Measurements from ENCODE around the gene B3GNT7.

The B3GNT7 gene

GRCh38 chr2:231433990-231434389 is 38.5 kb downstream of the B3GNT7 start:
- TF ChIP-seq NFIC (IDR thresholded peaks at IDR 0.05) (no peak), USF1 (IDR thresholded peaks at IDR 0.05) (no peak), TCF12 (IDR thresholded peaks at IDR 0.05; ENCODE audit: low read depth) (no peak), TEAD4 (IDR thresholded peaks at IDR 0.05) (no peak), YY1 (IDR thresholded peaks at IDR 0.05; ENCODE audit: low read depth) (no peak), EGR1 (IDR thresholded peaks at IDR 0.05) (no peak), TAF1 (IDR thresholded peaks at IDR 0.05; ENCODE audit: low read depth) (no peak), REST (IDR thresholded peaks at IDR 0.05; ENCODE audit: low read depth) (no peak), MAX (IDR thresholded peaks at IDR 0.05) (no peak), CREB1 (IDR thresholded peaks at IDR 0.05; ENCODE audit: low read depth) (no peak), ZBTB7A (IDR thresholded peaks at IDR 0.05; ENCODE audit: low read depth) (no peak), FOXM1 (IDR thresholded peaks at IDR 0.05; ENCODE audit: borderline replicate concordance, low read depth) (no peak), EP300 (IDR thresholded peaks at IDR 0.05; ENCODE audit: borderline replicate concordance) (no peak), RAD21 (IDR thresholded peaks at IDR 0.05; ENCODE audit: low read depth) (no peak), CEBPB (IDR thresholded peaks at IDR 0.05) (no peak)

- no peak for TF ChIP-seq TAF1 (IDR thresholded peaks at IDR 0.05; ENCODE audit: low read depth)
- no peak for TF ChIP-seq YY1 (IDR thresholded peaks at IDR 0.05; ENCODE audit: low read depth)
- no peak for TF ChIP-seq ZBTB7A (IDR thresholded peaks at IDR 0.05; ENCODE audit: low read depth)
- no peak for TF ChIP-seq USF1 (IDR thresholded peaks at IDR 0.05)
- TF ChIP-seq FOXM1 (IDR thresholded peaks at IDR 0.05; ENCODE audit: borderline replicate concordance, low read depth): no peak
- no peak for TF ChIP-seq REST (IDR thresholded peaks at IDR 0.05; ENCODE audit: low read depth)
- TF ChIP-seq TEAD4 (IDR thresholded peaks at IDR 0.05): no peak
- TF ChIP-seq NFIC (IDR thresholded peaks at IDR 0.05): no peak
- TF ChIP-seq EP300 (IDR thresholded peaks at IDR 0.05; ENCODE audit: borderline replicate concordance): no peak
- no peak for TF ChIP-seq RAD21 (IDR thresholded peaks at IDR 0.05; ENCODE audit: low read depth)
- no peak for TF ChIP-seq MAX (IDR thresholded peaks at IDR 0.05)
Measured at GRCh38 chr2:231436957-231437356, 41.4 kb downstream of the B3GNT7 start.

- TF ChIP-seq REST (IDR thresholded peaks at IDR 0.05; ENCODE audit: low read depth) (no peak), YY1 (IDR thresholded peaks at IDR 0.05; ENCODE audit: low read depth) (no peak), FOXM1 (IDR thresholded peaks at IDR 0.05; ENCODE audit: borderline replicate concordance, low read depth) (no peak), CEBPB (IDR thresholded peaks at IDR 0.05) (no peak), USF1 (IDR thresholded peaks at IDR 0.05) (no peak), CREB1 (IDR thresholded peaks at IDR 0.05; ENCODE audit: low read depth) (no peak), RAD21 (IDR thresholded peaks at IDR 0.05; ENCODE audit: low read depth) (no peak), TEAD4 (IDR thresholded peaks at IDR 0.05) (no peak), EP300 (IDR thresholded peaks at IDR 0.05; ENCODE audit: borderline replicate concordance) (no peak), TAF1 (IDR thresholded peaks at IDR 0.05; ENCODE audit: low read depth) (no peak), EGR1 (IDR thresholded peaks at IDR 0.05) (no peak), TCF12 (IDR thresholded peaks at IDR 0.05; ENCODE audit: low read depth) (no peak), NFIC (IDR thresholded peaks at IDR 0.05) (no peak), MAX (IDR thresholded peaks at IDR 0.05) (no peak), ZBTB7A (IDR thresholded peaks at IDR 0.05; ENCODE audit: low read depth) (no peak)
Measured at GRCh38 chr2:231449503-231450054, 54.1 kb downstream of the B3GNT7 start.
